ENCODE data around the gene ALDH3B1. TPM values are rescaled to one million over a fixed set of nuclear protein-coding genes. Genes with fewer than 3 reads are reported as not detected.

ALDH3B1 gene
- polyA plus RNA-seq, 3 donors = 1.3 to 2.2 (median 1.3) TPM

DNA sequence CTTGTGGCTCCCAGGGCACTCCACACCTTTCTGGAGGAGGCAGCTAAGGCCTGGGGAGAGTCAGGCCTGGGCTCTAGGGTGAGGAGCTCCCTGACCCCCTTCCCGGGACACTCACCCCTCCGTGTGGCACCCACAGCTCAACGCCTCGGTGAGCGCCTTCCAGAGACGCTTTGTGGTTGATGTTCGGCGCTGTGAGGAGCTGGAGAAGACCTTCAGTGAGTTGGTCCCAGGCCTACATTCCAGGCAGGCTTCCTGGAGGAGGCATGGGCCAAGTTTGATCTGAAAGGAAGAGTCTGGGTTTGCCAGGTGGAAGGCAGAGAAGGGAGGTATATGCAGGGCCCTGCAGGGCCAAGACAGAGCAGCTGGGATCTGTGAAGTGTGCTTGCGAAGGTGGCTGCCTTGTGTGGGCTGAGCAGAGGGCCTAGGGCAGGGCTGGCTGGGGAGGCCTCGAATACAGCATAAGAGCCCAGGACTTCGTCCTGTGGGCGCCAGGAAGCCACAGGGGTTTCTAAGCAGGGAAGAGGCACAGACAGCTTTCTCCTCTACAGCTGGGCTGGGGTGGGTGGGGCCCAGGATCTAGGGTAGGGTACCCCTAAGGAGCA lies 31.6 kb downstream of the ALDH3B1 start:
- no peak for DNase-seq (ENCODE audit: low read depth in 3 of 3, low spot score in 2 of 3)

DNA sequence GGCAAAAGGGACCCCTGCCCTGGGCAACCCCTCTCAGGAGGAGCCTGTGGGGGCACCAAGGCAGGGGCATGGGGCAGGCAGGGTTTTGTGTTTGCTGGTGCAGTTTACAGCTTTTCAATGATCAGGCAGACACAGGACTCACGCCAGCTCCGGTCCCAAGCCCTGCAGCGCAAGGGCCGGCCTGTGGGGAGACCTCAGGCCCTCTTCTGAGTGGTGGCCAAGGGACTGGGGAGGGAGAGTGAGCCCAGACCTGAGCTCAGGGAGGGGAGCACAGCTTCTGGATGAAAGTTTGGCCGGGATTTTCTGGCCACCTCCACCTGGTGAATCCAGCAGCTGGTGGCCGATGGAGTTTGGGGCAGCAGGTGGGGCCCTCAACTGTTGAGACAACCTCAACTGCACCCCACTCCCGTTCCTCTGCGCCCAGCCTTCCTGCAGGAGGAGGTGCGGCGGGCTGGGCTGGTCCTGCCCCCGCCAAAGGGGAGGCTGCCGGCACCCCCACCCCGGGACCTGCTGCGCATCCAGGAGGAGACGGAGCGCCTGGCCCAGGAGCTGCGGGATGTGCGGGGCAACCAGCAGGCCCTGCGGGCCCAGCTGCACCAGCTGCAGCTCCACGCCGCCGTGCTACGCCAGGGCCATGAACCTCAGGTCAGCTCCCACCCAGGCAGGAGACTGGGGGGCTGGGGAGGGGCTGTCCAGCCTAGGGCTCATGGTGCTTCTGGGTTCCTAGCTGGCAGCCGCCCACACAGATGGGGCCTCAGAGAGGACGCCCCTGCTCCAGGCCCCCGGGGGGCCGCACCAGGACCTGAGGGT lies 32.3 kb downstream of the ALDH3B1 start:
- no peak for DNase-seq (ENCODE audit: low read depth in 3 of 3, low spot score in 2 of 3)

DNA sequence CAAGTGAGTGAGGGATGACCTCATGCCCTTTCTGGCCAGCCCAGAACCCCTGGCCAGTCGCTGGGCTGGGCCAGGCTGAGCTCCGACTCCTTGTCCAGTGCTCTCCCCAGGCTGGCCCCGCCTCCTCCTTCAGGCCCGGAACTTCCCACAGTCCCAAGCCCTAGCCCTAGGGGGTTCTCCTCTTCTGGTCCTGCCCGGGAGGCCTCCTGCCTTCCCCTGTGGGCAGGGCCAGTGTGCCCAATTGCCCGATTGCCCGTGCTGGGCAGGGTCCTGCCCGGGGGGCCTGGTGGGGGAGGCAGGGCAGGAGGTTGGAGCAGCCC lies 32.9 kb downstream of the ALDH3B1 start:
- DNase-seq (ENCODE audit: low read depth in 3 of 3, low spot score in 2 of 3) = no peak

DNA sequence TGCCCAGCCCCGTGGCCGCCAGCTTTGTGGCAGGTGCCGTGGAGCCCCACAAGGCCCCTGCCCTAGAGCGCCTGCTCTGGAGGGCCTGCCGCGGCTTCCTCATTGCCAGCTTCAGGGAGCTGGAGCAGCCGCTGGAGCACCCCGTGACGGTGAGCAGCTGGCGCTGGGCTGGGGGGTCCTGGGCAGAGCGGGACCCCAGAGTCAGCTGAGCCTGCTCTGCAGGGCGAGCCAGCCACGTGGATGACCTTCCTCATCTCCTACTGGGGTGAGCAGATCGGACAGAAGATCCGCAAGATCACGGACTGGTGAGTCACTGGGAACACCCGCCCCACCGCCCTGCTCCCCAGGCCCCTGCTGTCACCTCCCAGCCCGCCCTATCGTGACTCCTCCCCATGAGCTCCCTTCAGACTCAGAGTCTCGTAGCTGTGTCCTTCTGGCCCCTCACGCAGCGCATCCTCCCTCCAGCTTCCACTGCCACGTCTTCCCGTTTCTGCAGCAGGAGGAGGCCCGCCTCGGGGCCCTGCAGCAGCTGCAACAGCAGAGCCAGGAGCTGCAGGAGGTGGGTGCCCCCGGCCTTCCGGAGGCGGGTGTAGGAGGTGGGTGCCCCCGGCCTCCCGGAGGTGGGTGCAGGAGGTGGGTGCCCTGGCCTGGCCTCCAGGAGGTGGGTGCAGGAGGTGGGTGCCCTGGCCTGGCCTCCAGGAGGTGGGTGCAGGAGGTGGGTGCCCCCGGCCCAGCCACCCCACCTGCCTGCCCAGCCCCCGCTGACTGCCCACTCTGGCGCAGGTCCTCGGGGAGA lies 33.4 kb downstream of the ALDH3B1 start:
- no peak for DNase-seq (ENCODE audit: low read depth in 3 of 3, low spot score in 2 of 3)

DNA sequence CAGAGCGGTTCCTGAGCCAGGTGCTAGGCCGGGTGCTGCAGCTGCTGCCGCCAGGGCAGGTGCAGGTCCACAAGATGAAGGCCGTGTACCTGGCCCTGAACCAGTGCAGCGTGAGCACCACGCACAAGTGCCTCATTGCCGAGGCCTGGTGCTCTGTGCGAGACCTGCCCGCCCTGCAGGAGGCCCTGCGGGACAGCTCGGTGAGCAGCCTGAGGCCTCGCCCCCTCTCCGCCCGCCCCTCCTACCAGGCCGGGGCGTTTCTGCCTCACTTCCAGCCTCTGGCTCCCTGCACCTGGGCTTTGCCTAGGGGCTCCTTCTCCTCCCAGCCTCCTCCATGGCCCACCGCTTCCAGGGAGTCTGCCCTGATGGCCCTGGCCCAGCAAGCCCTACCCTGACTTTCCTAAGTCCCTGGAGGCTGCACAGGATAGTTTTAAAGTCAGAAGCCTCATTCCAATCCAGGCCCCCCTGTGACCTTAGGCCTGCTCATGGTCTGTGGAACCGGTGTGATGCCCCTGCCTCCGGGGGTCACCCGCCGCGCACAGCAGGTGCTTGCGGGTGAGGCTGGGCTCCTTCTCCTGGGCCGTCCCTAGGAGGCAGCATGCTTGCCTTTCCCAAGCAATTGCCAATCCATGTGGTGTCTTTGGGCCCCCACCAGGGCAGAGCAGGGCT lies 34.2 kb downstream of the ALDH3B1 start:
- no peak for DNase-seq (ENCODE audit: low read depth in 3 of 3, low spot score in 2 of 3)

DNA sequence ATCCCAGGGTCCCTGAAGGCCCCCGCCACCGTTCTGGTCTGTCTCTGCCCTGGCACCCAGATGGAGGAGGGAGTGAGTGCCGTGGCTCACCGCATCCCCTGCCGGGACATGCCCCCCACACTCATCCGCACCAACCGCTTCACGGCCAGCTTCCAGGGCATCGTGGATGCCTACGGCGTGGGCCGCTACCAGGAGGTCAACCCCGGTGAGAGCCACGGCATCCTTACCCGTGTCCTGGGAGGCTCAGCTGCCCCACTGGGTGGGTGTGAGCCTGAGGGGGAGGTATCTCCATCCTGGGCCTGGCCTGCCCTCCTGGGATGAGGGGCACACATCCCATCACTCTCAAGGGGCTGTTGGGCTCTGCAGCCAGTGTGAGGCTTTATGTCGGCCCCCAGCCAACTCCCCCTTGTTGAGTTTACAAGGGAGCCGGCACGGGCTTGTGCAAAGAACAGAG lies 34.8 kb downstream of the ALDH3B1 start:
- DNase-seq (ENCODE audit: low read depth in 3 of 3, low spot score in 2 of 3) = no peak

DNA sequence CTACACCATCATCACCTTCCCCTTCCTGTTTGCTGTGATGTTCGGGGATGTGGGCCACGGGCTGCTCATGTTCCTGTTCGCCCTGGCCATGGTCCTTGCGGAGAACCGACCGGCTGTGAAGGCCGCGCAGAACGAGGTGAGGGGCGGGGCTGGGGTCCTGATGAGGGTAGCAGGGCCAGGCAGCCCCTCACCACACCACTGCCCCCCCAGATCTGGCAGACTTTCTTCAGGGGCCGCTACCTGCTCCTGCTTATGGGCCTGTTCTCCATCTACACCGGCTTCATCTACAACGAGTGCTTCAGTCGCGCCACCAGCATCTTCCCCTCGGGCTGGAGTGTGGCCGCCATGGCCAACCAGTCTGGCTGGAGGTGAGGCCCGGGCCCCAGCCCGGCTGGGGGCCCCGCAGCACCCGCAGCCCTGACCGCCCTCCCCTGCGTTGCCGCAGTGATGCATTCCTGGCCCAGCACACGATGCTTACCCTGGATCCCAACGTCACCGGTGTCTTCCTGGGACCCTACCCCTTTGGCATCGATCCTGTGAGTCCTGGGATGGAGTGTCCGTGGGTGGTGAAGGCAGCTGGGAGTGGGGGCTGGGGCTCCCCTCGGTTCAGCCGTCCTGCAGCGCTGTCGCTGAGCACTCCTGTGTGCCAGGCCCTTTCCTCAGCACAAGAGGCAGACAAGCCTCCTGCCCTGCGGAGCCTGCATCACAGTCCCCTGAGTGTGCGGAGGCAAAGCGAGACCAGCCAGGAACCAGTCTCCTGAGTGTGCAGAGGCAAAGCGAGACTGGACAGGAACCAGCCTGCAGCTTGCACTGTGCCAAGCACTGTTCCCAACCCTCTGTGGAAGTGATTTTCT lies 37.5 kb downstream of the ALDH3B1 start:
- DNase-seq (ENCODE audit: low read depth in 3 of 3, low spot score in 2 of 3) = no peak

DNA sequence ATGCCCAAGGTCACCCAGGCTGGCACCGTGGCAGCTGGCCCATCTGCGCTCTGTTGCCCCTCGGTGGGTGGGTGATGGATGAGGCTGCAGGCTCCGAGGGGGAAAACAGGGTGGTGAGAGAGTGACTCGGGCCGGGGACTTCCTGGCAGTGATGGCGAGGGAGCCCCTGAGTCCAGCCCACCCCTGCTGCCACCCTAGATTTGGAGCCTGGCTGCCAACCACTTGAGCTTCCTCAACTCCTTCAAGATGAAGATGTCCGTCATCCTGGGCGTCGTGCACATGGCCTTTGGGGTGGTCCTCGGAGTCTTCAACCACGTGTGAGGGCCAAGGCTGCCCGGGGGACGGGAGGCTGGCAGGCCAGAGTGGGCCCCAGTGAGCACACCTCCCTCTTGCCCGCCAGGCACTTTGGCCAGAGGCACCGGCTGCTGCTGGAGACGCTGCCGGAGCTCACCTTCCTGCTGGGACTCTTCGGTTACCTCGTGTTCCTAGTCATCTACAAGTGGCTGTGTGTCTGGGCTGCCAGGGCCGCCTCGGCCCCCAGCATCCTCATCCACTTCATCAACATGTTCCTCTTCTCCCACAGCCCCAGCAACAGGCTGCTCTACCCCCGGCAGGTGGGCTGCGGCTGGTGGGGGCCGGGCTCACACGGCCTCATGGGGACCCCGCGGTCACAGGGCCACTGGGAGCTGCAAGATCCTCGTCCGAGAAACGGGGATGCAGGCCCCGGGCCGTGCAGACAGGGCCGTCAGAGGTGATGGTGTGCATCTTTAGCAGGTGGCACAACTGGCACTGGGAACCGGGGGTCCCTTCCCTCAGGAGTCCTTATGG lies 38.8 kb downstream of the ALDH3B1 start:
- DNase-seq (ENCODE audit: low read depth in 3 of 3, low spot score in 2 of 3) = no peak

DNA sequence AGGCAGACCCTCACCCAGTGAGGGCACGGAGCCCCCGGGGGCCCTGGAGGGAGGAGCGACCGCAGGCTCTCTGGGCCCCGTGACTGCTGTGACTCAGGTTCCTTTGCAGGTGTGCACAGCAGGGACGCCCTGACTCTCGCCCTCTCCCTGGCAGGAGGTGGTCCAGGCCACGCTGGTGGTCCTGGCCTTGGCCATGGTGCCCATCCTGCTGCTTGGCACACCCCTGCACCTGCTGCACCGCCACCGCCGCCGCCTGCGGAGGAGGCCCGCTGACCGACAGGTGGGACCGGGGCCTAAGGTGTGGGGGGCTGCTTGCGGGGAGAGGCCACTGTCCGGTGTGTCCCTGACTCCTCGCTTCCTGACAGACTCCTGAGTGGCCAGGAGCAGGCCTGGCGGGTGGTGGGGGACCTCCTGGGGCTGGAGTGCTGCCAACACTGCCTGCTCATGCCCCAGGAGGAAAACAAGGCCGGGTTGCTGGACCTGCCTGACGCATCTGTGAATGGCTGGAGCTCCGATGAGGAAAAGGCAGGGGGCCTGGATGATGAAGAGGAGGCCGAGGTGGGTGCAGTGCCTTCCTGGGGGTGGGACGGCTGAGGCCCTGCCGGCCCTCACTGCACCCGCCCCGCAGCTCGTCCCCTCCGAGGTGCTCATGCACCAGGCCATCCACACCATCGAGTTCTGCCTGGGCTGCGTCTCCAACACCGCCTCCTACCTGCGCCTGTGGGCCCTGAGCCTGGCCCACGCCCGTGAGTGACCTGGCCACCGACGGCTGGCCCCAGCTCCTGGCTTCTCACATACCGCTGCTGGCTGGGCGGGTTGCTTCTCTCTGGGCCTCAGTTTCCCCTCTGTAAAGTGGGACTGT lies 39.6 kb downstream of the ALDH3B1 start:
- no peak for DNase-seq (ENCODE audit: low read depth in 3 of 3, low spot score in 2 of 3)

DNA sequence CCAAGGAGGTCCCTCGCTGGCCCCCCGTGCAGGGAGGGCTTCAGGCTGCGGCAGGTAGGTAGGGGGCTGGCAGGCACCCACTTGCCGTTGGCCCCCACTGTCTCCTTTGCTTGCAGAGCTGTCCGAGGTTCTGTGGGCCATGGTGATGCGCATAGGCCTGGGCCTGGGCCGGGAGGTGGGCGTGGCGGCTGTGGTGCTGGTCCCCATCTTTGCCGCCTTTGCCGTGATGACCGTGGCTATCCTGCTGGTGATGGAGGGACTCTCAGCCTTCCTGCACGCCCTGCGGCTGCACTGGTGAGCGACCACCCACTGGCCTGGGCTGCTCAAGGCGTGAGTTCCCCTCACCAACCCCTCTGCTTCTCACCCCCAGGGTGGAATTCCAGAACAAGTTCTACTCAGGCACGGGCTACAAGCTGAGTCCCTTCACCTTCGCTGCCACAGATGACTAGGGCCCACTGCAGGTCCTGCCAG lies 40.3 kb downstream of the ALDH3B1 start:
- DNase-seq (ENCODE audit: low read depth in 3 of 3, low spot score in 2 of 3) = no peak

DNA sequence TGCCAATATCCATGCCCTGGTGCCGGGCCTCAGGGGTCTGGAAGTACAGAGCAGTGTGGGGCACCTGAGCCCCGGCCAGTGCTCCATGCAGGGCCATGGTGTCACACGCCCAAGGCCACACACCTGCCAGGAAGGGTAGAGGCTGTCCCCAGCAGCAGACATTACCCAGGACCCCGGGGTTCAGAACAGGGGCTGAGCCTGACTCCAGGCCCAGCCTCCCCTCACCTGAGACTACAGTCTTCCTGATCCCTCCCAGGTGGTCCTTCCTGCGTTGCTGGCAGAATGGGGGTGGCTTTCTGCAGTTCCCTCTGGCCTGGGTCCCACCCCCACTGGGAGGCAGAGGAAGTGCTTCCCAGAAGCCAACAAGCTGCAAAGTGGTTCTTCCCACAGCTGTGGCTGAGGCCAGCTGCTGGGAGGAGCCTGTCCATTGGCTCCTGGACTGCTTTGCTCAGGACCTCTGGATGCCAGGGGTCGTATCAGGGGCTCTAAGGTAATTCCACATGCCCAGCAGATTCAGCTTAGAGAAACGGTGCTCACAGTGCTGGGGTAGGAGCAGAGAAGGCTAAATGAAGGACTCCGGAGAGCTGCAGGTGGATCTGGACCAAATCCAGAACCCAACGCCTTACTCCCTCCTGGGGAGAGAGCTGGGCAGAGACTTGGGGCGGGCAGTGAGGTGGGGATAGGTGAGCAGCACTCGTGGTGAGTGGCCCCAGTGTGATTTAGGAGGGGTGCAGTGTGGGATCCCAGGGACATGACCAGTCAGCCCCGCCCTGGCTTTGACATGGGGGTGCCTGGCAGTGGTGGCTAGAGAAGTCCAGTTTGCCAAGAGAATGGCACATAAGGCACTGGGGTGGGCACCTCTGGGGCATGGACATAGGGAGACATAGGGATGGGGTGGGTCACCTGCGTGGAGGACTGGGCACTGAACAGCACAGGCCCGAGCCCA lies 41.3 kb downstream of the ALDH3B1 start:
- no peak for DNase-seq (ENCODE audit: low read depth in 3 of 3, low spot score in 2 of 3)

DNA sequence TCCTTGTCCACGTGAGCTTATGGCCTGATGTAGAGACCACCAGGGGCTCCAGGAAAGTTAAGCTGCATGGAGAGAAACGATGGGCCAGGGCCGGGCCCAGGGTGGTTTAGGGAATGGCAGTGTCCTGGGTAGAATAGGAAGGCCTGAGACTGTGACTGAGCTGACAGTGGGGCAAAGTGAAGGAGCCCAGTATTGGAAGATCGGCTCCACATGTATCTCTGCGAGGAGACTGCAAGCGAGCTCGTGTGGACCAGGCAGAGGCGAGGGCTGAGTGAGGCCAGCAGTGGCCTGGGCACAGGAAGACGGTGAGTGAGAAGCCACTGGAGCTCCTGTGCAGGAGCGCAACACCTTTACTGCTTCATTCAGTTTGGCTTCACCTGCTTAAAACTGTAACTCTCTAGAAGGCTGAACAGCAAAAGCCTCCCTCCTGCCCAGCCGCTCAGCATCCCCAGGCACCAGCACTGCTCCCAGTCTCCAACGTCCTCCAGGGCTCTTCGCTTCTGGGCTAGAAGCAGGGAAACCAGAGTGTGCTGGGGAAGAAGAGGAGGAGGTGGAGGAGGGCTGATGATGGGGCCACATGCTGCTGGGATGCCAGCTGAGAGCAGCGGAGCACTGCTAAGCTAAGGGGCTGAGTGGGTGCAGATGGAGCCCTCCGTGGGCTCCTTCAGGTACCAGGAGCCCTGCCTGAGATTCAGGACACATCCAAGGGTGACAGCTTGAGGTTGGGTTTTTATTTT lies 42.2 kb downstream of the ALDH3B1 start:
- no peak for DNase-seq (ENCODE audit: low read depth in 3 of 3, low spot score in 2 of 3)

DNA sequence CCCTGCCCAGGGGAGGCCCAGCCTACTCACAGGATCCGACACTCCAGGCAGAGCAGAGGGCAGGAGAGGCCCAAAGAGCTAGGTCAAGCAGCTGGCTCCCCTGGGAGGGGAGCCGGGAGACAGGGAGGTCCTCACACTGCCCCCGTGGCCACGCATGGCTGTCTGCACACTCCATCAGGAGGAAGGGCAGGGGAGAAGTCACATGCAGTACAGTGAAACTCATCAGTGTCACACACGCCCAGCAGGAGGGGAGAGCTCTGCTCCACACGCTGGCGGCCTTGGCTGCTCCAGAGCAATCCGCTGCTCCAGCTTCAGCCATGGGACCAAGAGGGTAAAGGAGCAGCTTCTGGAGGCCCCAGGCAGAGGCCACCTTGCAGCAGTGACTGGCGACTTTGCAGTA lies 43.0 kb downstream of the ALDH3B1 start:
- no peak for DNase-seq (ENCODE audit: low read depth in 3 of 3, low spot score in 2 of 3)

DNA sequence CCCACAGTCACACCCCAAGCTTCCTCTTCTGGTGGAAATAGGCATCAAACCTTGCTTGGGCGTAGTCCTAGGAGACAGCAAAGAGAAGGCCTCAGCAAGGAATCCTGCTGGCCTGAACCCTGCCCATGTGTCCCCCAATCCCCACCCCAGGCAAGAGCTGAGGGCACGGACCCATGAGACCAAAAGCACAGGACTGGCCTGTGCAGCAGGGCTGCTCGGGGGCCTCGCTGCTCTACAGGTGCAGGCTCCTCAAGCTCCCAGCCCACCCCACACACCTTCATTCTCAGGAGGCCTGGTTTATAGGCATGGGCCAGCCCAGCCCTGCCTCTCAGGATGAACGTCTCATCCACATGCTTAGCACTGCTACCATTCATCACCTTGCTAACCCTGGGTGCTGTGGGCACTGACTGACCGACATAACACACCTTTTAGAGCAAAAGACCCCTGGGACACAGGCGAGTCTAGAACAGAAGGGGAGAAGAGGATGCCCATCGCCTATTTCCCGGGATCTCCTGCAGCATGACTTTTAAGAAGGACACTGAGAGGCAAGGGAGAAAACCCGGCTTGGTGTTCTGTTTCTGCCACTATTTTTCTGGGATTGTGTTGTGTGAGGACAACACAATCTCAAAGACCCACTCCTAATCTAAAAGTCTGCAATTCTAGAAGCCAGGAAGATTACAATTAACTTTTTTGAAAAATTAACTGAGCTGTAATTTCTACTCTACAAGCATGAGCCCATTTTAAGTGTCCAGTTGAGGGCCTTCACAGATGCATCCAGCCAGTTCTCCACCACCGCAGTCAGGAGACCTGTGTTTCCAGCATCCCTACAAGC lies 44.1 kb downstream of the ALDH3B1 start:
- DNase-seq (ENCODE audit: low read depth in 3 of 3, low spot score in 2 of 3) = no peak
